Lower leg skin (tissue), 4 donors: Measurements from ENCODE around the gene BSPH1. TPM values are rescaled to one million over a fixed set of nuclear protein-coding genes. Genes with fewer than 3 reads are reported as not detected.
"Not testable (repeated sequence)": the region's sequence is repeated elsewhere in the genome, so short reads cannot be mapped to it uniquely, and the experiment has no call there.

Experiments used
- DNase-seq, 2 donors: peaks; one replicate each; pipeline ENCODE4 v3.0.0-alpha.2; 2019; ENCODE audit warnings: low spot score in 2 of 2
- H3K4me3 ChIP-seq: fragments of 200-600 bp; sonication (generic); 2 replicates; pipeline ENCODE4 v1.5.1; 2017; ENCODE audit warnings: mild to moderate bottlenecking, low read depth; ENCODE audit not compliant: poor library complexity, severe bottlenecking
- WGBS, 2 donors: methylation state at CpG; one replicate each; pipeline ENCODE4 v1.1.5; 2018; 5-methylcytosine and 5-hydroxymethylcytosine counted together
- intact Hi-C: fragments of 100-400 bp; cut with DNase I; formaldehyde crosslinking; loops from one replicate; pipeline ENCODE4 v1.15.0; 2023; ENCODE audit warnings: low total_unique reads
- total RNA-seq, 4 donors: library from RNA; depleted of rRNA; stranded (reverse); fragments of >200 nt; gene quantifications; one replicate each; pipeline ENCODE4 v1.1.0, GENCODE V29; 2016

Gene BSPH1
- total RNA-seq, 4 donors from 2014 or later: not detected

DNA sequence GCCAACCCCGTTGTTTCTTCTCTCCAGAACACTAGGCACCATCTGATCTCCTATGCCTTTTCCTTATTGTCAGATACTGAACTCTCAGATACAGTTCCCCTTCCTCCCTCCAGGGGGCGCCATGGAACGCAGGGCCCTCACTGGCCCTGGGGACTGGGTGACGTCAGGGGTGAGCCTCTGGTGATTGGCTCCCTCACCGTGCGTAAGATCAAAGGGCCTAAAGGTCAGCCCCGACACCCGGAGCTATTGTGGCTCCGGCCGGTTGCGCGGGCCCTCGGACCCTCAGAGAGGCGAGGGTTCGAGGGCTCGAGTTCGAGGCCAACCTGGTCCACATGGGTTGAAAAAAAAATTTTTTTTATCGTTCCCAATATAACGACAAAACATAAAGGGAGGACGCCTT lies 63.4 kb downstream of the BSPH1 start:
- intact Hi-C loops, H3K4me3 ChIP-seq, DNase-seq: not testable (repeated sequence)
- no CpG with 5 or more reads among the region's 20 CpGs for WGBS, 2 donors

DNA sequence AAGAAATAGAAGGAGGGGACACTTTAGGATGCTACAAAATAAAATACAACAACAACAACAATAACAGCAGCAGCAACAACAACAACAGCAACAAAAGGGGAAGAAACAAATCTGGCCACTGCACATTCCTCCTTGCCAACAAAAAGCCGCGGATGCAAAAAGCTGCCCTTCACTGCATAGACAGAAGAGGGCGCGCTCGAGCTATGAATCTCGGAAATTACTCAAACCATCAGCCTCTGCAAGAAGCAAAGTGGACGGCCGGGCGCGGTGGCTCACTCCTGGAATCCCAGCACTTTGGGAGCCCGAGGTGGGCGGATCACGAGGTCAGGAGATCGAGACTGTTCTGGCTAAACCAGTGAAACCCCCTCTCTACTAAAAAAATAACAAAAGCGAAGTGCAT lies 71.9 kb downstream of the BSPH1 start:
- DNase-seq, intact Hi-C loops, H3K4me3 ChIP-seq: not testable (repeated sequence)
- WGBS, 2 donors: 0 to 1% methylated on average over 13 of the region's 15 CpGs

Other genes with a start within 250 kb of the BSPH1 start
- 100 to 1,000 TPM; 537 to 842 (median 746) TPM for gene NOP53, start 246.6 kb downstream of the BSPH1 start, total RNA-seq
- gene SELENOW, start 213.5 kb downstream of the BSPH1 start, total RNA-seq: 100 to 1,000 TPM; 487 to 722 (median 609) TPM
- gene TPRX1, start 187.6 kb downstream of the BSPH1 start, total RNA-seq: not detected
- not detected for gene CRX, start 170.2 kb downstream of the BSPH1 start, total RNA-seq
- gene TPRX2, start 132.9 kb downstream of the BSPH1 start, total RNA-seq: not detected
- not detected for gene SULT2A1, start 105.9 kb downstream of the BSPH1 start, total RNA-seq
- gene ELSPBP1, start 2.5 kb upstream of the BSPH1 start, total RNA-seq: not detected
- gene CABP5, start 51.9 kb upstream of the BSPH1 start, total RNA-seq: not detected
- 1 to 10 TPM; 1.4 to 7.6 (median 4.5) TPM for gene PLA2G4C, start 118.6 kb upstream of the BSPH1 start, total RNA-seq
- gene LIG1, start 178.2 kb upstream of the BSPH1 start, total RNA-seq: 10 to 100 TPM; 20.8 to 44.2 (median 32.9) TPM
- 1 to 10 TPM; 5.5 to 9.9 (median 6.9) TPM for gene ZSWIM9, start 178.5 kb upstream of the BSPH1 start, total RNA-seq